Astrocyte (in vitro differentiated cells and primary cell): Measurements from ENCODE around the gene CERKL. TPM values are rescaled to one million over a fixed set of nuclear protein-coding genes. Genes with fewer than 3 reads are reported as not detected.

ENCODE experiments used
- DNase-seq: peaks from one replicate; pipeline ENCODE4 v3.0.0-alpha.2; 2010; ENCODE audit warnings: low read depth
- FAIRE-seq: peaks from 2 replicates; lab custom pipeline; 2011; peaks lifted over from hg19 to GRCh38; lab: Jason Lieb, UNC
- H2AFZ ChIP-seq: 2 replicates; pipeline ENCODE4 v1.6.0; 2012; ENCODE audit warnings: low read depth, low read length, inconsistent platforms
- H3K27ac ChIP-seq: 2 replicates; pipeline ENCODE4 v1.5.1; 2011; ENCODE audit warnings: low read depth, low read length, inconsistent platforms
- H3K27me3 ChIP-seq: 2 replicates; pipeline ENCODE4 v1.6.0; 2011; ENCODE audit warnings: low read length, inconsistent platforms; ENCODE audit not compliant: insufficient read depth
- H3K36me3 ChIP-seq: 2 replicates; pipeline ENCODE4 v1.5.1; 2011; ENCODE audit warnings: low read length, inconsistent platforms; ENCODE audit not compliant: insufficient read depth
- H3K4me1 ChIP-seq: 2 replicates; pipeline ENCODE4 v1.5.1; 2011; ENCODE audit warnings: low read length, inconsistent platforms; ENCODE audit not compliant: insufficient read depth
- H3K4me2 ChIP-seq: 2 replicates; pipeline ENCODE4 v1.6.0; 2012; ENCODE audit warnings: low read length, inconsistent platforms
- H3K4me3 ChIP-seq: 2 replicates; pipeline ENCODE4 v1.5.1; 2011; ENCODE audit warnings: low read depth, mild to moderate bottlenecking, low read length, inconsistent platforms; ENCODE audit not compliant: insufficient read depth
- H3K79me2 ChIP-seq: 2 replicates; pipeline ENCODE4 v1.6.0; 2012; ENCODE audit warnings: mild to moderate bottlenecking, low read length, inconsistent platforms; ENCODE audit not compliant: insufficient read depth
- H3K9ac ChIP-seq: 2 replicates; pipeline ENCODE4 v1.6.0; 2012; ENCODE audit warnings: mild to moderate bottlenecking, low read length, inconsistent platforms
- H3K9me3 ChIP-seq: 2 replicates; pipeline ENCODE4 v1.5.1; 2012; ENCODE audit warnings: low read depth, mild to moderate bottlenecking, low read length, inconsistent platforms; ENCODE audit not compliant: insufficient read depth
- H4K20me1 ChIP-seq: 2 replicates; pipeline ENCODE4 v1.6.0; 2012; ENCODE audit warnings: low read length, inconsistent platforms; ENCODE audit not compliant: insufficient read depth
- H3K27ac Mint-ChIP-seq: one replicate; pipeline ENCODE4 v1.8.0; 2021; ENCODE audit warnings: mild to moderate bottlenecking, mixed read lengths; ENCODE audit not compliant: unreplicated experiment
- H3K27me3 Mint-ChIP-seq: one replicate; pipeline ENCODE4 v1.8.0; 2021; ENCODE audit warnings: low read depth, mixed read lengths; ENCODE audit not compliant: unreplicated experiment
- H3K36me3 Mint-ChIP-seq: one replicate; pipeline ENCODE4 v1.8.0; 2021; ENCODE audit warnings: low read depth, mixed read lengths; ENCODE audit not compliant: unreplicated experiment
- H3K4me1 Mint-ChIP-seq: one replicate; pipeline ENCODE4 v1.8.0; 2021; ENCODE audit warnings: low read depth, mixed read lengths; ENCODE audit not compliant: unreplicated experiment
- H3K4me3 Mint-ChIP-seq: one replicate; pipeline ENCODE4 v1.8.0; 2021; ENCODE audit warnings: mild to moderate bottlenecking, moderate library complexity, mixed read lengths; ENCODE audit not compliant: unreplicated experiment
- H3K9me3 Mint-ChIP-seq: one replicate; pipeline ENCODE4 v1.8.0; 2021; ENCODE audit warnings: mild to moderate bottlenecking, mixed read lengths; ENCODE audit not compliant: unreplicated experiment
- EZH2 ChIP-seq: IDR thresholded peaks from 2 replicates; pipeline ENCODE4 v1.6.1; 2012; ENCODE audit warnings: mild to moderate bottlenecking, low read length, inconsistent platforms; ENCODE audit not compliant: insufficient read depth
- total RNA-seq: library from RNA; stranded (reverse); gene quantifications from 2 replicates; pipeline ENCODE4 v1.2.1, GENCODE V29; 2021
- TF ChIP-seq, protein P1 (sequence below): IDR thresholded peaks from 2 replicates; pipeline ENCODE4 v1.5.1; 2011; ENCODE audit warnings: low read depth, mild to moderate bottlenecking, inconsistent platforms, low read length, moderate library complexity; ENCODE audit not compliant: insufficient read depth

Gene CERKL
- total RNA-seq, 1 donor from 2014 or later: 0.16 TPM

DNA sequence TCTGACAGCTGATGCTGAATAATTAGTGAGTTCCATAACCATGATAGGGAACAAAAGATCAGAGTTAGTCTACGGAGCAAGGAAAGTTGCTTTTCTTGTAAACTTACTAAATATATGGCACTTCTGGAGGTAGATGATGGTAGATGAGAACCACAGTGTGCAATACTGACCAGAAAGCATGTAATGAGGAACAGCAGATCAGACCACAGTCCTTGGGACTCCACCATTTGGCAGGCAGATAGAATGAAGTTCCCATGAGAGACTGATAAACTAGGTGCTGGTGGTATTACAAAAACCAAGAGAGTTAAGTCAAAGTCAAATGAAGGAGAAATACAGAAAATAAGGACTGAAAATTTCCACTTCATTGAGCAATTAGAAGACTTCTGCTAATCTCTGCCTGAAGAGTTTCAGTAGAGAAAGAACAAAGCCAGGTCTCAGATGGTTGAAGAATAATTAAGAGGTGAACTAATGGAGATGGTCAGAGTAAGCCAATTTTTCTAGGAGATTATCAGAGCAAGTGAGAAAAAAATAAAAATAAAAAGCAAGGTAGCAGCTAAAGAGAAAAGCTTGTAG lies 10.4 kb downstream of the CERKL start:
- Mint-ChIP-seq H3K36me3 (no peaks in the 10 kb centered on the region), H3K9me3 (no peaks in the 10 kb centered on the region), H3K27me3 (peaks cover 33% of the 10 kb centered on the region), H3K27ac (no peak overlapping the region), H3K4me1 (no peaks in the 10 kb centered on the region), H3K4me3 (no peak overlapping the region)
- Histone ChIP-seq H3K36me3 (no peaks in the 10 kb centered on the region), H2AFZ (no peak overlapping the region), H4K20me1 (no peaks in the 10 kb centered on the region), H3K27ac (no peak overlapping the region), H3K4me1 (no peaks in the 10 kb centered on the region), H3K4me3 (no peak overlapping the region), H3K79me2 (no peaks in the 10 kb centered on the region), H3K9me3 (no peaks in the 10 kb centered on the region), H3K27me3 (no peaks in the 10 kb centered on the region), H3K4me2 (no peak overlapping the region), H3K9ac (no peak overlapping the region)
- no peak for TF ChIP-seq EZH2
- TF ChIP-seq, protein P1, sequence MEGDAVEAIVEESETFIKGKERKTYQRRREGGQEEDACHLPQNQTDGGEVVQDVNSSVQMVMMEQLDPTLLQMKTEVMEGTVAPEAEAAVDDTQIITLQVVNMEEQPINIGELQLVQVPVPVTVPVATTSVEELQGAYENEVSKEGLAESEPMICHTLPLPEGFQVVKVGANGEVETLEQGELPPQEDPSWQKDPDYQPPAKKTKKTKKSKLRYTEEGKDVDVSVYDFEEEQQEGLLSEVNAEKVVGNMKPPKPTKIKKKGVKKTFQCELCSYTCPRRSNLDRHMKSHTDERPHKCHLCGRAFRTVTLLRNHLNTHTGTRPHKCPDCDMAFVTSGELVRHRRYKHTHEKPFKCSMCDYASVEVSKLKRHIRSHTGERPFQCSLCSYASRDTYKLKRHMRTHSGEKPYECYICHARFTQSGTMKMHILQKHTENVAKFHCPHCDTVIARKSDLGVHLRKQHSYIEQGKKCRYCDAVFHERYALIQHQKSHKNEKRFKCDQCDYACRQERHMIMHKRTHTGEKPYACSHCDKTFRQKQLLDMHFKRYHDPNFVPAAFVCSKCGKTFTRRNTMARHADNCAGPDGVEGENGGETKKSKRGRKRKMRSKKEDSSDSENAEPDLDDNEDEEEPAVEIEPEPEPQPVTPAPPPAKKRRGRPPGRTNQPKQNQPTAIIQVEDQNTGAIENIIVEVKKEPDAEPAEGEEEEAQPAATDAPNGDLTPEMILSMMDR: no peak
- no peak for FAIRE-seq
- DNase-seq: no peak

DNA sequence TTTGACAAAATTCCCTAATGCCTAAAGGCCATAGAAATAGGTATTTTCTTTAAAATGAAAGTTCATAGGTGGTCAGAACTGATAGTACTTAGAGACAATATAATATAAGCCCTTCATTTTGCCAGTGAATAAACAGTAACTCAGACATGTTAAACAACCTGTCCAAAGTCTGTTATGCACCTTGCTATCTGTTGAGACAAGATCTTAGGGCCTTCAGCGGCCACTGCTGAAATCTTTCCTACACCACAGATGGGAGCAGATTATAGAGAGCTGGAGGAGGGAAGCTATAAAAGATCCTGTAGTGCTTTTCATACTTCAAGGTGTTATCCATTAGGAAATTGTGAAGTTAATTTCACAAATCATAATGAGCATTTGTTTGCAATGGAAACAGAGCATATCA lies 13.8 kb downstream of the CERKL start:
- Histone ChIP-seq H3K4me2 (no peak overlapping the region), H3K9me3 (no peaks in the 10 kb centered on the region), H3K27me3 (no peaks in the 10 kb centered on the region), H3K4me1 (no peaks in the 10 kb centered on the region), H3K27ac (no peak overlapping the region), H4K20me1 (no peaks in the 10 kb centered on the region), H3K9ac (no peak overlapping the region), H2AFZ (no peak overlapping the region), H3K4me3 (no peak overlapping the region), H3K36me3 (no peaks in the 10 kb centered on the region), H3K79me2 (no peaks in the 10 kb centered on the region)
- no peaks in the 10 kb centered on the region for H3K9me3 Mint-ChIP-seq
- H3K27me3 Mint-ChIP-seq: peaks cover 34% of the 10 kb centered on the region
- no peak overlapping the region for H3K27ac Mint-ChIP-seq
- no peak for FAIRE-seq
- no peak for DNase-seq
- no peak overlapping the region for H3K4me3 Mint-ChIP-seq
- H3K36me3 Mint-ChIP-seq: no peaks in the 10 kb centered on the region
- TF ChIP-seq, protein P1: no peak
- TF ChIP-seq EZH2: no peak
- no peaks in the 10 kb centered on the region for H3K4me1 Mint-ChIP-seq

DNA sequence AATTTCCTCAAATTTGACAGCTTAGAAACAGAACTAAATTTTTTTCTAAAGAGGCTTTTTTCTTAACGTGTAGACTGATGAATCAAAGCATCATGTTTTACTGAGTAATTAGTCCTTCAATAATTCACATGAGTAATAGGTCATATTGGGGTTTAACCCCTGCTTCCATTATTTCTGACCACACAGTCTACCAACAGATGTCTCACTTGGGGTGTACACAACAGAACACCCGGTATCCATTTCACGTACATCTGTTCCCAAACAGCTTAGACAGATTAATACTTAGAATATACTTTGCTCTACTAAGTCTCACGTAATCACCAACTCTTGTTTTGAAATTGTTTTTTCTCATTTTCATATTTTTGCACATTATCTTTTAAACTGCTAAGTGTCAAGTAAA lies 14.8 kb downstream of the CERKL start:
- Mint-ChIP-seq H3K9me3 (no peaks in the 10 kb centered on the region), H3K4me1 (no peaks in the 10 kb centered on the region), H3K36me3 (no peaks in the 10 kb centered on the region), H3K4me3 (no peak overlapping the region), H3K27me3 (peaks cover 29% of the 10 kb centered on the region), H3K27ac (no peak overlapping the region)
- H3K79me2 ChIP-seq: no peaks in the 10 kb centered on the region
- TF ChIP-seq EZH2: no peak
- TF ChIP-seq, protein P1: no peak
- no peaks in the 10 kb centered on the region for H4K20me1 ChIP-seq
- no peaks in the 10 kb centered on the region for H3K4me1 ChIP-seq
- H2AFZ ChIP-seq: no peak overlapping the region
- H3K36me3 ChIP-seq: no peaks in the 10 kb centered on the region
- no peaks in the 10 kb centered on the region for H3K9me3 ChIP-seq
- no peak overlapping the region for H3K27ac ChIP-seq
- FAIRE-seq (no peak), DNase-seq (no peak)
- H3K4me3 ChIP-seq: no peak overlapping the region
- no peaks in the 10 kb centered on the region for H3K27me3 ChIP-seq
- H3K9ac ChIP-seq: no peak overlapping the region
- H3K4me2 ChIP-seq: no peak overlapping the region
